HCT116 (cell line): ENCODE measurements around the gene FLYWCH1.

Source experiments
- ATF3 ChIP-seq: IDR thresholded peaks from 2 replicates; pipeline ENCODE4 v1.6.1; 2012
- CBX3 ChIP-seq: IDR thresholded peaks from 2 replicates; pipeline ENCODE4 v1.6.1; 2012; ENCODE audit warnings: low read depth
- CEBPB ChIP-seq: IDR thresholded peaks from 2 replicates; pipeline ENCODE4 v1.6.1; 2012; ENCODE audit warnings: low read depth
- CTCF ChIP-seq, 3 experiments: fragments of 200-600 bp in 1 of 3; sonication (generic) in 1 of 3; IDR thresholded peaks in 2 of 3; conservative IDR thresholded peaks in 1 of 3; 2 replicates each; pipeline ENCODE4 v1.5.1; 2012 to 2017; ENCODE audit warnings: low read depth in 2 of 3, low read length in 2 of 3, antibody characterized with exemption in 1 of 3, borderline replicate concordance in 1 of 3, control low read depth in 1 of 3, mild to moderate bottlenecking in 1 of 3, mixed read lengths in 1 of 3, mixed run types in 1 of 3, moderate library complexity in 1 of 3; ENCODE audit not compliant: insufficient read depth in 1 of 3
- EGR1 ChIP-seq: IDR thresholded peaks from 2 replicates; pipeline ENCODE4 v1.6.1; 2012; ENCODE audit warnings: low read depth
- ELF1 ChIP-seq: IDR thresholded peaks from 2 replicates; pipeline ENCODE4 v1.6.1; 2012; ENCODE audit warnings: low read depth, borderline replicate concordance
- EZH2 ChIP-seq: fragments of 200-600 bp; sonication (generic); IDR thresholded peaks from 2 replicates; pipeline ENCODE4 v1.6.1; 2017; ENCODE audit warnings: antibody characterized with exemption, mixed run types
- EZH2phosphoT487 ChIP-seq: fragments of 200-600 bp; IDR thresholded peaks from 2 replicates; pipeline ENCODE4 v1.6.1; 2018; ENCODE audit warnings: antibody characterized with exemption, borderline replicate concordance
- POLR2A ChIP-seq: IDR thresholded peaks from 2 replicates; pipeline ENCODE4 v1.7.0; 2011; ENCODE audit warnings: borderline replicate concordance; ENCODE audit not compliant: insufficient read depth, insufficient read length; ENCODE audit errors: extremely low read depth
- POLR2AphosphoS5 ChIP-seq: IDR thresholded peaks from 2 replicates; pipeline ENCODE4 v1.6.1; 2011; ENCODE audit warnings: mild to moderate bottlenecking, low read depth, low read length, moderate library complexity
- SRF ChIP-seq: IDR thresholded peaks from 2 replicates; pipeline ENCODE4 v1.6.1; 2012; ENCODE audit warnings: low read depth
- TCF7L2 ChIP-seq: IDR thresholded peaks from 2 replicates; pipeline ENCODE4 v1.7.0; 2011; ENCODE audit warnings: borderline replicate concordance, inconsistent platforms; ENCODE audit not compliant: insufficient read depth, insufficient read length; ENCODE audit errors: extremely low read depth
- ZBTB33 ChIP-seq: IDR thresholded peaks from 2 replicates; pipeline ENCODE4 v1.6.1; 2011; ENCODE audit warnings: mild to moderate bottlenecking, low read length, moderate library complexity; ENCODE audit not compliant: insufficient replicate concordance; ENCODE audit errors: extremely low read depth
- ZFX ChIP-seq: fragments of 450-650 bp; IDR thresholded peaks from 2 replicates; pipeline ENCODE4 v1.6.1; 2017

GRCh38 chr16:2928796-2929195 is 17.1 kb downstream of the FLYWCH1 start:
- no peak for TF ChIP-seq CTCF (IDR thresholded peaks at IDR 0.05 in 2 of 3, conservative IDR thresholded peaks at IDR 0.05 in 1 of 3; ENCODE audit: borderline replicate concordance in 1 of 3, insufficient read depth in 1 of 3, low read depth in 2 of 3, low read length in 2 of 3)
- no peak for TF ChIP-seq EZH2
- no peak for TF ChIP-seq POLR2A
- TF ChIP-seq TCF7L2: no peak
- no peak for TF ChIP-seq EGR1
- no peak for TF ChIP-seq ELF1
- TF ChIP-seq ZFX: no peak
- TF ChIP-seq CBX3: no peak
- TF ChIP-seq ATF3: no peak
- TF ChIP-seq EZH2phosphoT487: no peak
- TF ChIP-seq POLR2AphosphoS5: no peak
- no peak for TF ChIP-seq CEBPB
- TF ChIP-seq SRF: no peak
- no peak for TF ChIP-seq ZBTB33
